HepG2 (cell line): ENCODE data around the gene COL5A2. TPM values are rescaled to one million over a fixed set of nuclear protein-coding genes. Genes with fewer than 3 reads are reported as not detected.

Source experiments
- ATAC-seq: fragments of 200-7000 bp; cut with Tn5 transposase; 3 replicates; pipeline ENCODE4 v1.9.1; 2020; ENCODE audit warnings: mild to moderate bottlenecking, moderate library complexity
- BruUV-seq: library from RNA; stranded (reverse); fragments of 400-500 nt; replicated peaks from 2 replicates; lab custom pipeline; 2021; lab: Mats Ljungman, UMichigan
- CTCF ChIA-PET: fragments of 300-600 bp; formaldehyde crosslinking; extraction: SDS; loops from one replicate; lab custom pipeline; 2021; ENCODE audit warnings: low total read pairs, inconsistent platforms, low intra/inter-chr PET ratio; lab: Yijun Ruan, JAX
- POLR2A ChIA-PET: fragments of 350-600 bp; sonication (Branson Sonifier 250); formaldehyde crosslinking; loops from one replicate; lab custom pipeline; 2020; ENCODE audit warnings: antibody characterized with exemption, inconsistent platforms; lab: Yijun Ruan, JAX
- DNase-seq: peaks from one replicate; pipeline ENCODE4 v3.0.0-alpha.2; 2015; ENCODE audit warnings: low spot score
- FAIRE-seq: peaks from 3 replicates; lab custom pipeline; 2011; peaks lifted over from hg19 to GRCh38; lab: Jason Lieb, UNC
- H2AFZ ChIP-seq: one replicate; pipeline ENCODE4 v1.6.1; 2011; ENCODE audit warnings: low read length, inconsistent platforms
- H3K27ac ChIP-seq: fragments of 300-600 bp; 3 replicates; pipeline ENCODE4 v1.8.0; 2011; ENCODE audit warnings: mixed run types, mild to moderate bottlenecking, mixed read lengths, low read length, inconsistent platforms; ENCODE audit not compliant: insufficient read depth; ENCODE audit errors: extremely low read length
- H3K27me3 ChIP-seq, 2 experiments: fragments of 200-600 bp in 1 of 2; 2 replicates in 1 of 2; 3 replicates in 1 of 2; pipeline versions ENCODE4 v1.6.0 to v1.8.0; 2011; ENCODE audit warnings: low read length in 2 of 2, mild to moderate bottlenecking in 2 of 2, moderate library complexity in 2 of 2, inconsistent platforms in 1 of 2; ENCODE audit not compliant: insufficient read depth in 2 of 2, control insufficient read depth in 1 of 2
- H3K36me3 ChIP-seq, 2 experiments: fragments of 200-600 bp in 1 of 2; replicated peaks in 1 of 2; 2 replicates in 1 of 2; 3 replicates in 1 of 2; pipeline versions ENCODE4 v1.5.1 to v1.8.0; 2011; ENCODE audit warnings: low read length in 2 of 2, inconsistent platforms in 1 of 2; ENCODE audit not compliant: insufficient read depth in 2 of 2, control insufficient read depth in 1 of 2
- H3K4me1 ChIP-seq: 2 replicates; pipeline ENCODE4 v1.5.1; 2012; ENCODE audit warnings: low read length, inconsistent platforms; ENCODE audit not compliant: insufficient read depth
- H3K4me2 ChIP-seq: 2 replicates; pipeline ENCODE4 v1.6.0; 2011; ENCODE audit warnings: low read depth, low read length, inconsistent platforms
- H3K4me3 ChIP-seq, 3 experiments: fragments of 200-600 bp in 1 of 3; sonication (generic), shearing (Covaris generic) in 1 of 3; replicated peaks in 1 of 3; 2 replicates each; pipeline ENCODE4 v1.5.1; 2011 to 2016; ENCODE audit warnings: low read length in 3 of 3, inconsistent platforms in 2 of 3, low read depth in 2 of 3, mild to moderate bottlenecking in 2 of 3, control low read depth in 1 of 3, mixed read lengths in 1 of 3; ENCODE audit not compliant: insufficient read depth in 1 of 3
- H3K79me2 ChIP-seq: one replicate; pipeline ENCODE4 v1.6.1; 2011; ENCODE audit warnings: low read length, inconsistent platforms; ENCODE audit not compliant: insufficient read depth
- H3K9ac ChIP-seq: 2 replicates; pipeline ENCODE4 v1.6.0; 2011; ENCODE audit warnings: mild to moderate bottlenecking, low read depth, low read length, inconsistent platforms; ENCODE audit not compliant: insufficient read depth
- H3K9me3 ChIP-seq: 2 replicates; pipeline ENCODE4 v1.5.1; 2012; ENCODE audit warnings: mild to moderate bottlenecking, low read length
- H4K20me1 ChIP-seq: 2 replicates; pipeline ENCODE4 v1.6.0; 2011; ENCODE audit warnings: inconsistent platforms, mild to moderate bottlenecking, low read length, moderate library complexity; ENCODE audit not compliant: insufficient read depth
- AHR ChIP-seq: IDR thresholded peaks from 2 replicates; pipeline ENCODE4 v1.6.1; 2018; ENCODE audit warnings: missing genetic modification reagents, missing compliant biosample characterization
- ATF7-NPFF ChIP-seq: sonication (generic); formaldehyde crosslinking; IDR thresholded peaks from 2 replicates; pipeline ENCODE4 v1.8.1; 2023; ENCODE audit warnings: mild to moderate bottlenecking, low read depth, missing genetic modification reagents, moderate library complexity
- BORCS8-MEF2B ChIP-seq: sonication (generic); formaldehyde crosslinking; IDR thresholded peaks from 2 replicates; pipeline ENCODE4 v1.8.0; 2022; ENCODE audit warnings: mild to moderate bottlenecking, missing genetic modification reagents
- KDM6A ChIP-seq: IDR thresholded peaks from 2 replicates; pipeline ENCODE4 v1.6.1; 2016; ENCODE audit warnings: low read depth
- MAZ ChIP-seq, 2 experiments: sonication (generic) in 1 of 2; formaldehyde crosslinking in 1 of 2; IDR thresholded peaks; 2 replicates each; pipeline versions ENCODE4 v1.5.0 to v1.6.1; 2012 to 2020; ENCODE audit warnings: low read depth in 2 of 2, mild to moderate bottlenecking in 2 of 2, borderline replicate concordance in 1 of 2, improper control_type of control experiment in 1 of 2, low read length in 1 of 2, missing genetic modification reagents in 1 of 2, moderate library complexity in 1 of 2
- MEIS2 ChIP-seq: sonication (generic); formaldehyde crosslinking; IDR thresholded peaks from 2 replicates; pipeline ENCODE4 v1.9.0; 2021; ENCODE audit warnings: mild to moderate bottlenecking, missing genetic modification reagents
- MXI1 ChIP-seq: IDR thresholded peaks from 3 replicates; pipeline ENCODE4 v1.6.1; 2012; ENCODE audit warnings: low read depth, low read length, inconsistent platforms, borderline replicate concordance
- NFAT5 ChIP-seq: sonication (generic); formaldehyde crosslinking; IDR thresholded peaks from 2 replicates; pipeline ENCODE4 v1.4.0; 2020; ENCODE audit warnings: missing genetic modification reagents
- NR1H2 ChIP-seq: sonication (generic); formaldehyde crosslinking; IDR thresholded peaks from 2 replicates; pipeline ENCODE4 v1.8.1; 2022; ENCODE audit warnings: low read depth, missing genetic modification reagents, borderline replicate concordance
- SMC3 ChIP-seq: IDR thresholded peaks from 2 replicates; pipeline ENCODE4 v1.6.1; 2011; ENCODE audit warnings: low read length, improper control_type of control experiment
- SRSF1 ChIP-seq: fragments of 200-400 bp; formaldehyde crosslinking; optimal IDR thresholded peaks from 2 replicates; pipeline ENCODE3; 2017; ENCODE audit warnings: mild to moderate bottlenecking, low read depth, low read length, moderate library complexity
- ZBTB44 ChIP-seq: sonication (generic); formaldehyde crosslinking; IDR thresholded peaks from 2 replicates; pipeline ENCODE4 v1.4.0; 2020; ENCODE audit warnings: missing genetic modification reagents
- ZFP36L2 ChIP-seq: sonication (generic); formaldehyde crosslinking; IDR thresholded peaks from 2 replicates; pipeline ENCODE4 v1.4.0; 2020; ENCODE audit warnings: missing genetic modification reagents
- ZMYM4 ChIP-seq: sonication (generic); formaldehyde crosslinking; IDR thresholded peaks from 2 replicates; pipeline ENCODE4 v1.8.1; 2023; ENCODE audit warnings: mild to moderate bottlenecking, missing genetic modification reagents
- ZNF180 ChIP-seq: sonication (generic); formaldehyde crosslinking; IDR thresholded peaks from 2 replicates; pipeline ENCODE4 v1.4.0; 2020; ENCODE audit warnings: low read depth, missing genetic modification reagents, borderline replicate concordance
- ZNF878 ChIP-seq: sonication (generic); formaldehyde crosslinking; IDR thresholded peaks from 2 replicates; pipeline ENCODE4 v1.8.1; 2023; ENCODE audit warnings: mild to moderate bottlenecking, missing genetic modification reagents, moderate library complexity
- ZSCAN5A ChIP-seq: sonication (generic); formaldehyde crosslinking; IDR thresholded peaks from 2 replicates; pipeline ENCODE4 v1.8.0; 2022; ENCODE audit warnings: mild to moderate bottlenecking, missing genetic modification reagents, borderline replicate concordance
- WGBS: methylation state at CpG from one replicate; pipeline ENCODE4 v1.1.6; 2017; ENCODE audit warnings: low lambda C conversion rate; 5-methylcytosine and 5-hydroxymethylcytosine counted together
- in situ Hi-C: cut with HindIII; loops from 2 replicates; pipeline ENCODE4 v1.10.0; 2017; ENCODE audit warnings: low pct_unique_long_range_greater_than_20kb; ENCODE audit not compliant: extremely low pct_ligation_motif_present
- intact Hi-C: fragments of 100-400 bp; cut with micrococcal nuclease; formaldehyde crosslinking; loops from one replicate; pipeline ENCODE4 v1.10.0; 2022; ENCODE audit not compliant: unreplicated experiment
- polyA plus RNA-seq, 8 experiments: library from polyadenylated mRNA; depleted of rRNA in 3 of 8; stranded (reverse) in 7 of 8; unstranded in 1 of 8; fragments of >200 nt; fragmentation: Illumina TruSeq in 4 of 8; extraction: Trizol in 4 of 8; gene quantifications; 2 replicates each; pipeline versions ENCODE4 v1.2.1 to v1.2.3, GENCODE V29; 2011 to 2016; ENCODE audit warnings: low read depth in 4 of 8, missing spikeins in 1 of 8, mixed read lengths in 1 of 8; ENCODE audit not compliant: insufficient read depth in 1 of 8
- total RNA-seq, 5 experiments: library from RNA; depleted of rRNA; stranded (reverse); fragments of >200 nt; fragmentation: Illumina TruSeq; extraction: Trizol; gene quantifications; 2 replicates each; pipeline ENCODE4 v1.2.3, GENCODE V29; 2016; ENCODE audit warnings: low read depth in 1 of 5

The COL5A2 gene
- total and polyA plus RNA-seq, 2 of the 13 experiments (the other 11 are each of a cell fraction or from before 2014, with no cell fraction given), result 0.83 to 1.5 TPM

- TF ChIP-seq NFAT5 (CRISPR knock-in tag) (no peak), NR1H2 (no peak), MXI1 (no peak)
- TF ChIP-seq, all 625 proteins: peak for 0
Observed at GRCh38 chr2:189157456-189157855, 22.1 kb downstream of the COL5A2 start (continued).

DNA sequence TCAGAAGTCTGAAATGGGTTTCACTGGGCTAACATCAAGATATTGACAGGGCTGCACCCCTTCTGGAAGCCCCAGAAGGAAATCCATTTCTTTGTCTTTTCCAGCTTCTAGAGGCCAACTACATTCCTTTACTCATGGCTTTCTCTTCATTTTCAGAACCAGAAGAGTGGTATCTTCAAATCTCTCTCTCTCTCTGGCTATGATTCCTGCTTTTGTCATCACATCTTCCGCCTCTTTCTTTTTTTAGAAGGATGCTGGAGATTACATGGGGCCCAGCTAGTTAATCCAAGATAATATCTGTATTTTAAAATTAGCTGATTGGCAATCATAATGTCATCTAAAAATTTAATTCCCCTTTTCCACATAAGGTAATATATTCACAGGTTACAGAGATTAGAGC is 23.8 kb downstream of the COL5A2 start:
- WGBS, result 85% methylated on average over 1 of the region's 1 CpG
- Histone ChIP-seq H3K27me3 (no peaks in the 10 kb centered on the region; a peak in 1 of 5 replicates), H3K9me3 (no peaks in the 10 kb centered on the region), H3K4me2 (no peak overlapping the region), H2AFZ (no peak overlapping the region), H3K9ac (no peak overlapping the region), H3K4me3 (no peak overlapping the region), H3K79me2 (no peaks in the 10 kb centered on the region), H3K36me3 (no peaks in the 10 kb centered on the region), H3K27ac (no peak overlapping the region), H4K20me1 (no peaks in the 10 kb centered on the region), H3K4me1 (no peaks in the 10 kb centered on the region)
- in situ Hi-C loops (no loop called here), intact Hi-C loops (no loop called here)
- no TSS peak for BruUV-seq
- ATAC-seq (no peak), FAIRE-seq (no peak), DNase-seq (no peak)
- ChIA-PET POLR2A (no interaction called here), CTCF (no interaction called here)
- TF ChIP-seq ATF7-NPFF (CRISPR knock-in tag), result no peak
- TF ChIP-seq MAZ (IDR thresholded peaks at IDR 0.05; ENCODE audit: borderline replicate concordance, low read depth, low read length), result no peak
- no peak for TF ChIP-seq MAZ (CRISPR knock-in tag; IDR thresholded peaks at IDR 0.05; ENCODE audit: low read depth)
- TF ChIP-seq ZNF180, result no peak
- TF ChIP-seq BORCS8-MEF2B (CRISPR knock-in tag), result no peak
- TF ChIP-seq MEIS2 (CRISPR knock-in tag), result no peak
- TF ChIP-seq ZMYM4 (CRISPR knock-in tag), result no peak
- no peak for TF ChIP-seq AHR (CRISPR knock-in tag)
- no peak for TF ChIP-seq SMC3
- no peak for TF ChIP-seq SRSF1
- no peak for TF ChIP-seq ZNF878 (CRISPR knock-in tag)
- no peak for TF ChIP-seq KDM6A
- TF ChIP-seq ZFP36L2 (CRISPR knock-in tag), result no peak
- no peak for TF ChIP-seq ZBTB44 (CRISPR knock-in tag)
- TF ChIP-seq ZSCAN5A (CRISPR knock-in tag), result no peak
